M059J (cell line): Measurements from ENCODE around the gene TBX19. TPM values are rescaled to one million over a fixed set of nuclear protein-coding genes. Genes with fewer than 3 reads are reported as not detected.
A peak's percentile ranks its signal among the peaks of the same experiment; 100 is the strongest.

Experiments used
- DNase-seq: peaks from one replicate; pipeline ENCODE4 v3.0.0-alpha.2; 2012; ENCODE audit warnings: low read depth
- total RNA-seq: library from RNA; depleted of rRNA; stranded (reverse); fragments of >200 nt; shearing (Covaris generic); gene quantifications from 2 replicates; pipeline ENCODE4 v1.2.3, GENCODE V29; 2014

Gene TBX19
- total RNA-seq, 1 experiment from 2014 or later, result 1.1 TPM

DNA sequence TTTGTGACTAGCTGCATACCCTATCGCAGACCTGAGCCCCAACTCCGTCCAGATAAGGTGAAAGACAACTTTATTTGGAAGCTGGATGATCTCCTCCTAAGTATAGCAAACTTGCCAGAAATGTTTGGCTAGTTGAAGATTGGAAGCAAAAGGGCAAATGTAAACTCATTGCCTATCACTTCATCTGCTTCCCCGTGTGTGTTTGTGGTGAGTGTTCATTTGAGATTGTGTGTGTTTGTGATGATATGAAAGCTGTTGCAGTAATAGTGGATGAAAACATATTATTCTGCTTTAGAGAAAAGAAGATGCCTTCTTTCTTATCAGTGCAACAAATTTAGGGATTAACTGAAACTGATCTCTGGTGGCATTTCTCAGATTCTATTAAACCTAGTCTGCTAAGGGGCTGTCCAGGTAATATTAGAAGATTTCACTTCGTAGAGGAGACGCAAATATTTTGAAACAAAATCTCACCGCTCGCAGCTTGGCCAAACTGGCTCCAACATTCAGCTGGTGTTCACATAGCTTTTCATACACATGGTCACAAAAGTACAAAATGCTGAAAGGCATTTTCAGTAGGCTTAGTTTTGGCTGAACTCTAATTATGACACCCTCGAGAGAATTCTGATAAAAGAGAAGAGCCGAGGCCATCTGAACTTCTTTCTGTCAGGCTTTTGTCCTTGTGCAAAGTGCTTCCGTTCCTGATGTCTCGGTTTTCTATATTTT, 1.1 kb downstream of the TBX19 start:
- DNase-seq, result no peak

DNA sequence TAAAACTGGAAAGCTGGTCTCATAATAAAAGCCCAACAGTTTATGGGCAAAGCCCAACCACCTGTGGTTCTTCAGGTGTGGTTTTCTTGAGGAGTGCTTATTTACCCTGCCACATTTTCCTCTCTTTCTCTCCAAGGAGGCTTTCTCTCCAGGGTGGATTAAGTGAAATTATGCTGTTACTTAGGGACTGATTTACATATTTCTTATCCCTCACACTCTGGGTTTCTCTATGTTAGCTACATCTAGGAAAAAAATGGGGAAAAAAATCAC, 4.8 kb downstream of the TBX19 start:
- peak; percentile 85 for DNase-seq

DNA sequence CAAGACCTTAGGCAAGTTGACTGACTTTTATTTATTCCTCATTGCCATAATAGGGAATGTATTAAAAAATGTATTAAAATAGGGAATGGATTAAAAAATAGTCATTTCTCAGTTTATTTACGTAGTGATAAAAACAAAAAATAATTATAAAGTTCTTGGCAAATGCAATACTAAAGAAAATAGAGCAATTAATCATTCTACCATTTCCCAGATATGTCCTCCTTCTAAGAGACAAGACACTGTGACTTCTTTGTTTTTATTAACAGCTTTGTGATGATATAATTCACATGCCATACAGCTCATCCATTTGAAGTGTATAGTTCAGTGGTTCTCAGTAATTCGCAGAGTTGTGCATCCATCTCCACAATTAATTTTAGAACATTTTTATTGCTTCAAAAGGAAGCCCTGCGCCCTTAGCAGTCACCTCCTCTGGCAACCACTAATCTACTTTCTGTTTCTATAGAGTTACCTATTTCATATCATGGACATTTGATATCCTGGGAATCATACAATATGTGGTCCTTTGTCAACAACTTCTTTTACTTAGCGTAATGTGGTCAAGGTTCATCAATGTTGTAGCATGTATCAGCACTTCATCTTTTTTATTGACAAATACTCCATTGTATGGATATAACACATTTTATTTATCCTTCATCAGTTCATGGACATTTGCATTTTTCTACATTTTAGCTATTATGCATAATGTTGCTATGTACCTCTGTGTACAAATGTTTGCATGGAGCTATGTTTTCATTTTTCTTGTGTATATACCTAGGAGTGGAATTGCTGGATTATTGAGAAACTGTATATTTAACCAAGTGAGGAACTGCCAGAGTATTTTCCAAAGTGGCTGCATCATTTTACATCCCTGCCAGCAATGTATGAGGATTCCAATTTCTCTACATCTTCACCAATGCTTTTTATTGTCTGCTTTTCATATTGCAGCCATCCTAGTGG, 5.6 kb downstream of the TBX19 start:
- no peak for DNase-seq

DNA sequence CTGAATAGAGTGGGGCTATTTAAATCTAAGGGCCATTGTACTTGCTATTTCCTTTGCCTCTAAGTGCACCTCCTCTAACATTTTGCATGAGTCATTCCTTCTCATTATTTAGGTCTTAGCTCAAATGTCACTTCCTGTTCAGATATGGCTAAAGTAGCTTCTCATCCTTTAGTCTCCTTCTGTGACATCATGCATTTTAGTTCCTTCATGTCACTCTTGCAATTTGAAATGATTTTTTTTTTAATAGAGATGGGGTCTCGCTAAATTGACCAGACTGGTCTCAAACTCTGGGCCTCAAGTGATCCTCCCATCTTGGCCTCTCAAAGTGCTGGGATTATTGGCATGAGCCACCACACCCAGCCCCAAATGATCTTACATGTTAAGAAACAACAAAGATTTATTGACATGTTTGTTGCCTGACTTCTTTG, 6.6 kb downstream of the TBX19 start:
- peak; percentile 84 for DNase-seq

DNA sequence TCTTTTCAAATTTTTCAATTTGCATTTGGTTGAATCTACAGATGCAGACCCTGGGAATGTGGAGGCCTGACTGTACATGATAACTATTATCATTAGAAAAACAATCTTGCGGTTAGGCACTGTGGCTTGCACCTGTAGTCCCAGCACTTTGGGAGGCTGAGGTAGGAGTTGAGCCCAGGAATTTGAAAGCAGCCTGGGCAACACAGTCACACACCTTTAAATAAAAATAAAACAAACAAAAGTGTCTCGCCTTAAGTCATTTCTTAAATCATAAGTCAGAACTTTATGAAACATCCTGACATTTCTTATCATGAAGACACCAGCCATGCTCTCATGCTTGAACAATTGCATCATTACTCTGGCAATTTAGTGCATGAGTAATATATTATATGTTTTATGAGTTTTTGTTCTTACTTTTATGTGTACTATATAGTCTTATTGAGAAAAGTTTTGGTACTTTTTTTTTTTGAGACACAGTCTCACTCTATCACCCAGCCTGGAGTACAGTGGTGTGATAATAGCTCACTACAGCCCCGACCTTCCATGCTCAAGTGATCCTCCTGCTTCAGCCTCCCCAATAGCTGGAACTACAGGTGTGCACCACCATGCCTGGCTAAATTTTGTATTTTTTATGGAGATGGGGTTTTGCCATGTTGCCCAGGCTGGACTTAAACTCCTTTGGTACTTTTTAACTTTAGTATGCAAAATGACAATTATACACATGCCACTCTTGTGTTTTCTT, 7.8 kb downstream of the TBX19 start:
- peak; percentile 39 for DNase-seq

DNA sequence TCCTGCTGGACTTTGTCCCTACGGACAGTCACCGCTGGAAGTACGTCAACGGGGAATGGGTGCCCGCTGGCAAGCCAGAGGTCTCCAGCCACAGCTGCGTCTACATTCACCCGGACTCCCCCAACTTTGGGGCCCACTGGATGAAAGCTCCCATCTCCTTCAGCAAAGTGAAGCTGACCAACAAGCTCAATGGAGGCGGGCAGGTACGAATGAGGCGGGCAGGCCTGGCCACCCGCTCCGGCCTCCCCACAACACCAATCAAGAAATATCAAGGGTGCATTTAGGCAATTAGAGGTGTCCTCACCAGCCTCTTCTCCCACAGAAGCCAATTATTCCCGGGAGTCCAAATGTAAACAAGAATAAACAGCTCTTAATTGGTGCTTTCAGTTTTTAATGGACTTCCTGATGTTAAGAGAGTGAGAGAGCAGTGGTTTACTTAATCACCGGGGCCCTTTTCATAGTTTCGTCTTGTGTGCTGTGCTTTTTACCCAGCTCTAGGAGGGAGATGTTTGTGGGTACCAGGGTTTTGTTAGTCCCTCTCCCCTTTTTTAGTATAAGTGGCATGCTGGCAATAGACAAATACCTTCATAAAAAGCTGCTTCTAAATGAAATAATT, 10.7 kb downstream of the TBX19 start:
- no peak for DNase-seq

DNA sequence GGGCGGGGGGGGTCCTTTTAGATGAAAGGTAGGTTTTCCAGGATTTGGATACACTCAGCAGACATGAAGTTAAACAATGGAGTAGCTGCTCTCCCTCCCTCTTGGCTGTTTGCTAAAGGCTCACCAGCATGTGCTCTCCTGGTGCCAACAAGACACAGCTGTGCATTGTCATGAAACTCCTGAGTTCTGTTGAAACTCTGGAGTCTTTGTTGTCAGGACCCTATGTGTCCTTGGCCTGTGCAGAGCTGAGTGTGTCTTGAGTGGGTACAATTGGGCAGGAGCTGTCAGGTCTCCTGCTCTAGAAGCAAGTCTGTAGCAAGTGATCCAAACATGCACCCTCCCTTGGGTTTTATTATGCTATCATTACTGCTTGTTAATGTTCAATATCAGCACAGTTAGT, 12.7 kb downstream of the TBX19 start:
- no peak for DNase-seq

DNA sequence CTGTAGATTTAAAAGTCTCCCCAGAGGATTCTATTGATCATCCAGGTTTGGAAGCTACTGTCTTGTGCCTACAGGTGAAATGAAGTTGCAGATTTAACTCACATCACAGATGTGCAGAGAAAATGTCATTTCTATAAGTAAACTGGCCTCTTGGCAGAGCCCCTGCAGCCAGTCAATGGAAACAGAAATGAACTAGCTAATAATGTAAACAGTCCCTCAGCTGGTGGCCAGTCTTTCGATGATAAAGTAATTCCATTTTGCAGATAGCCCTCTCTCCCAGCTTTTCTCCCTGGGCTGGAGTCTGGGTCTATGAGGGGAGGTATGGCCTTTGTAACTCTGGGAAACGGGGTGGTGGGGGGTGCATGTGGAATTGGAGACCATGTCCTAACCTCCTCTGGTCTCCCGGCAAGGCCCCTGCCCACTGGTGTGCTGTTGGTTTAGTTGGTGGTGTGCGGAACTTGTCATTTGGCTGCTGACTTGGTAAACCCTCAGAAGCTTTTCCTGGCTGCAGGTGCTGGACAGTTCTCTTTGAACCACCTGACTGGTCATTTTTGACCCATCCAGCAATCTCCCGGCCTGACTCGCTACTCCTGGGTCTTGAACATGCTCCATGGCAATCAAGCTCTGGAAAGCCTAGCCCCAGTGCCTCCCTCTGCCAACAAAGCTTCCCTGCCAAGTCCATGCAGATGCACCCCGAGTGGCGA, 14.9 kb downstream of the TBX19 start:
- DNase-seq, result no peak

DNA sequence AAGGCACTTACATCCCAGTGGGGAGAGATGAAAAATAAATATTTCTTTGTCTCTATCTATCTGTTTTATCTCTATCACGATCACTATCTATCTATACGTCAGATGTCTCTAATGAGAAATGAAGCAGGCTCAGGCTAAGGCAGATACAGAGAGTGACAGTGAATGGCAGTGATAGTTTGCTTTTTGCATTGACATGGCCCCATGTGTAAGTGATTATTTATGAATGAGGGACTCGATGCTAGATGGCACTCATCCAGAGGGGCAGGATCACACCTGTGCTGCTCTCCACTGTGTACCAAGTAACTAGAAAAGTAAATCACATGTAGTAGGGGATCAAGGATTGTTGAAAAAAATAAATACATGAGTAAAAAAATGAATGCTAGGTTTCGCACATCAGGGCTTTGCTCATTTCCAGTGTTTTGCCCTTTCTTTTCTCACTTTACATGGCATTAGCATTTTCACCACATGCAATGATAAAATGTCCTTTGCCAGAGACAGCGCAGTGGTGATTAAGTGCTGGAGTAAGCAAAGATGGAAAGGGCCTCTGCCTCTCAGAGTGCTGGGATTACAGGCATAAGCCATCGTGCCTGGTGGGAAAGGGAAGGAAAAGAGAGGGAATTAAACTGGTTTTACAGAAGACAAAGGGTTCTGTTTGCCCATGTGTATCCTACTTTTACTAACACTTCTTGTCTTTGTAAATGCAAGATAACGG, 16.5 kb downstream of the TBX19 start:
- no peak for DNase-seq

DNA sequence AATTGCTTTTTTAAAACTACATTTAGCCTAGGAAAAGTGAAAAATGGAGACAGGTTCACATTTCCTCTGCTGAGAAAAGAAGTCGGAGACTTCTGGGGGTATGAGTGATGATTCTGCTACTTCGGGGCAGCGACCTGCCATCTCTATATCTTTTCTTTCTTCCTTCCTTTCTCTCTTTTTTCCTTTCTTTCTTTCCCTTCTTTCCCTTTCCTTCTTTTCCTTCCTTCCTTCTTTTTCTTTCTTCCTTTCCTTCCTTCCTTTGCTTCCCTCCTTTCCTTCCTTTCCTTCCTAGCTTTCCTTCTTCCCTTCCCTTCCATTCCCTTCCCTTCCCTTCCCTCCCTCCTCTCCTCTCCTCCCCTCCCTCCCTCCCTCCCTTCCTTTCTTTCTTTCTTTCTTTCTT, 17.8 kb downstream of the TBX19 start:
- DNase-seq, result no peak

DNA sequence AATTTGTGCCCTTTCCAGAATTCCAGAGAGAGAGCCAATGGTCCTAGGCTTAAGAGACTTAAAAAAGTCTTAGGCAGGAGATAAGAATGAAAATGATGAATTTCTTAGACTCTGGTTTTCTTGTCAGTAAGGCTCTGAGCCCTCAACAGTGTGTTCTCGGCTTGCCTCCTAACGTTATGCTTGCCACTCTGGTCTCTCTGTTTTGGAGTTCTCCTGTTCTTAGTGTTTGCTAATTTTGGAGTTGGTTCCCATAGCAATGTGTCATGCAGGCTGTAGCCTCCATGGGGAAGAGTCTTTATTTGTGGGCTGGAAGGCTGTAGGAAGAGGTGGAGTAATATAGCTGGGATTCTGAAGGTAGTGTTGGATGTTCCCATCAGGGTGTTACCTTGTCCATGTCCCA, 19.9 kb downstream of the TBX19 start:
- peak; percentile 47 for DNase-seq

DNA sequence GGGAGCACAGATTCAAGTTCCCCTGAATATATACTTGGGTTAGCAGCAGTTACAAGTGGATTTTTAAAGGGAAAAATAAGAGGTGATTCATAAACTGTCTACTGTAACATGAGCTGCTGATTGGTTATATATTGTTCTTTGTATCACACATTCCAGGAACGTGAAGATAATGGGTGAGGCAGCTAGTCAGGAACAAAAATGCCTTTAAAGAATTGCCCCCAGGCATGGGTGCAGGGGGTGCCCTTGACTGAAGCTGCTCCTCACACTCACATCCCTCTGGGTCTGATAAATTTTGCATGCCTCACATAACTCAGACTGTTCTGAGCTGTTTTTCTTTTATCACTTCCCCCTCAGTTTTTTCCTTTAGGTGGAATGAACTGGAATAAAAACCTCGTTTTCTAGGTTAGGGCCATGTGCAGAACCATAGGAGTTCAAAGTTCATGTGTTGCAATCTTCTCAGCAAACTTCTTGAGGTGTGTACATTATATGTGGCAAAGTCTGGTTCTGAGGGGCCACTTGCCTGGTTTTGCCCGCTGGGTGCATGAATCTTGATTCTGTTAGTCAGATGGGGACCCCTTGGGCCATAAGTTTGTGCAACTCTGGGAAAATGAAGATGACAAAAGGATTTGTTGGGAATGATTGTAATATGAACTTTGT, 21.1 kb downstream of the TBX19 start:
- DNase-seq, result peak; percentile 98

DNA sequence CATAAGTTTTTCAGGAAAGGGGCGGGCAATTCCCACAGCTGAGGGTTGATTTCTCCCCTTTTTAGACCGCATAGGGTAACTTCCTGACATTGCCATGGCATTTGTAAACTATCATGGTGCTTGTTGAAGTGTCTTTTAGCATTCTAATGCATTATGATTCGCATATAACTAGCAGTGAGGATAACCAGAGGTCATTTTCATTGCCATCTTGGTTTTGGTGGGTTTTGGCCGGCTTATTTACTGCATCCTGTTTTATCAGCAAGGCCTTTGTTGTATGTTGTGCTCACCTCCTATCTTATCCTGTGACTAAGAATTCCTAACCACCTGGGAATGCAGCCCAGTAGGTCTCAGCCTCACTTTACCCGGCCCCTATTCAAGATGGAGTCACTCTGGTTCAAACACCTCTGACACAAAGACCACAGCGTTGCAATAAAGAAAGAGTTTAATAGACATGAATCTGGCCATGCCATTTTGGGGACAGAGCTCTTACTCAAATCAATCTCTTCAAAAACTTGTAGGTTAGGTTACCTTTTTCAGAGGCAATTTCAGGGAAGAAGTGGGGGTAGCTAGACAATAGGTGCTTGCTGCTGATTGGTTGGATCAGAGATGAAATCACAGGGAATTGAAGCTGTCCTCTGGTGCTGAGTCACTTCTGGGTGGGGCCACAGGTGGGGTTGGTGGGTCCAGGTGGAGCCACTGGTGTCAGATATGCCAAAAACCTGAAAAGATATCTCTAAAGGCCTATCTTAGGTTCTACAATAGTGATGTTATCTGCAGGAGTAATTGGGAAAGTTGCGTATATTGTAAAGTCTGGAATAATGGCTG, 23.3 kb downstream of the TBX19 start:
- peak; percentile 61 for DNase-seq

DNA sequence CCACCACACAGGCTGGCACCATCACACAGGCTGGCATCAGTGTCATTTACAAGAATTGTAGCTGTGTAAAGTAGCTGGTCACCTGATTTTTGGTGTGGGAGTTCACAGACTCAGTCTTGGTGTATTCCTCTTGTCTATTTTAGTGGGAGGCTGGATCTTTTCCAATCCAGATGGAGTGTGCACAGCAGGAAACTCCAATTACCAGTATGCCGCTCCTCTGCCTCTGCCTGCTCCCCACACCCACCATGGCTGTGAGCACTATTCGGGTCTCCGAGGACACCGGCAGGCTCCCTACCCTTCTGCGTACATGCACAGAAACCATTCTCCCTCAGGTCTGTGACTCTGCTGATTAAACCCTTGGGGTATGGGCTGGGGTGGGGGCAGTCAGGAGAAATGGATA, 24.2 kb downstream of the TBX19 start:
- no peak for DNase-seq

DNA sequence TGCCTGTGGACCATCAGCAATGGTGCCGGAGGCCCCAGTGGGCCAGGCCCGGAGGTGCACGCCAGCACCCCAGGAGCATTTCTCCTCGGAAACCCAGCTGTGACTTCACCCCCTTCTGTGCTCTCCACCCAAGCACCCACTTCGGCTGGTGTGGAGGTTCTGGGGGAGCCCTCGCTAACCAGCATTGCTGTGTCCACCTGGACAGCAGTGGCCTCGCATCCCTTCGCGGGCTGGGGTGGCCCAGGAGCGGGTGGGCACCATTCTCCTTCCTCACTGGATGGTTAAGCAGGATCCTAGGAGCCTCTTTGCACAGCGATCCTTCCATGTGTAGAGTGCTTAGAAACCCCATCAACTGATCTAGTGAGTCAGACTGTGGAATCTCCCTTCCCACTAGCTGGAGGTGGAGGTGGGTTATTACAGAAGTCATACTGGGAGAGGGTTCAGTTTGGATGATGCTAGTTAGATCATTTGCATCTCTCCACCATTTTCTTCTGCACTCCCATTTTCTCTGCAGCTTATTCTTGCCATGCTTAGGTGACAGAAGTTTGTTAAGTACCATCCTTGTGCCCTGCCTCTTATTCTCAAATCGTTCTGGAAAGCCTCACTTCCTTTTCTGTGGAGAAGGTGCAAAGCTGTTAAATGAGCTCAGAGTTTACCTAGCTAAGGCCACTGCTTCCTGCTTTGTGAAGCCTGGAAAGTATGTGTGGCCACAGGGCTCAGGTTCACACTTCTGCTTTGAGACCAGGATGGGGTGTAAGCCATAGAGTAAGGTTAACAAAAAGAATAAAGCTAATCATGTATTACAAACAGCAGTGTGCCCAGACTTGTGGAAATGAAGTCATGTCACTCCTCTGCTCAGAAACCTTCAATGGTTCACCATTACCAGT, 32.3 kb downstream of the TBX19 start:
- DNase-seq, result peak; percentile 42

DNA sequence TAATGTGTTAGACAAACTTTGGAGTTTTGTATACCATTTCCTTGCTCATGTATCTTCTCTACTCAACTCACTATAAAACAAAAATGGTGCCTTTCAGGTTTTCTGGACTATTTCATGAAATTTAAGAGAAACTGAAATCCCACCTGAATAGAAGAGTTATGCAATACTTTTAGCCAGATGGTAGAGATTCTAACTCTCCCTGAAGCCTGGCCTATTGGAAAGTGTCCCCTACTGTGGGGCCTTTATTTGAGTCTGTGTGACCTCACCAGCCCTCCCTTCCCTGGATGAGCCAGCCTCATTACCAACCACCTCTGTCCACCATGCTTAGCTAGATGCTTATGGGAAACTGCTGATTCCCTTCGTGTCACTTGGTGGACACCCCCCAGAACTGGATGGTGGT, 35.5 kb downstream of the TBX19 start:
- DNase-seq, result no peak

DNA sequence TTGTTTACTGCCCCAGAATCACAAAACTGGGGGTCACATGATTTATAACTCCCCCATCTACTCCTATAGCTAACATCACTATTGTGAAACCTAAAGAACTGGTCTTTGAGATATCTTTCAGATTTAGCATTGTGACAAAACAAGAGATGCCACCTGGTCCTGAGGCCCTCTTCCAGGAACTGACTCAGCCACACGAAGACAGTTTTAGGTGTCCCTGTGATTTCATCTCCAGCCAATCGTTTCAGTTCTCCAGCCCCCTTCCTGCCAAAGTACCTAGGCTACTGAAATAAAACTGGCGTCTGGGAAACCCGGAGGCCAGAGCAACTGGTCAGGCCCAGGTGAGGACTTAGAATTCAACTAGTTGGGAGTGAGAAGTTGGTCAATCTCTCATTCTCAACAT, 36.6 kb downstream of the TBX19 start:
- DNase-seq, result no peak

DNA sequence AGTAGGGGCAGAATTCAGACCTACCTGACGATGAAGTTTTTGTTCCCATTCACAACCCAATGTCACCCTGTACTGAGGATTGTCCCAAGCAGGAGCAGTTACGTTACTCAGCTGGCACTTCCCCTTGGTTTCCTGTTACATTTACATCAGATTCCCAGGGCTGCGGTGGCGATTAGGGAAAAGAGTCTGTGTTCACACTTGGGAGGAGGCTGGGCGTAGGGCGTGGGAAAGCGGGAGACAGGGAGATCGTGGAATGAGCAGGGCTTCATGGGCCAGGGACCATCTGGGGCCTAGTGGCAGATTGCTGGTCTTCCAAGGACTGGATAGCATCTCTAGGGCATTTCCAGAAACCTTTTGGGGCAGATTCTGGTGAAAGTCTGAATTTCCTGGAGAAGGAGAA, 39.0 kb downstream of the TBX19 start:
- DNase-seq, result no peak
